Kidney glomerular epithelial cell (primary cell): ENCODE data around the gene RXFP3.
A peak's percentile ranks its signal among the peaks of the same experiment; 100 is the strongest.

Experiments used
- DNase-seq: peaks from one replicate; lab custom pipeline; 2025; lab: John Stamatoyannopoulos, UW

RXFP3 gene

GRCh38 chr5:33981408-33982162 lies 45.4 kb downstream of the RXFP3 start:
- DNase-seq = no peak

GRCh38 chr5:33984178-33984577 lies 48.0 kb downstream of the RXFP3 start:
- DNase-seq = no peak

DNA sequence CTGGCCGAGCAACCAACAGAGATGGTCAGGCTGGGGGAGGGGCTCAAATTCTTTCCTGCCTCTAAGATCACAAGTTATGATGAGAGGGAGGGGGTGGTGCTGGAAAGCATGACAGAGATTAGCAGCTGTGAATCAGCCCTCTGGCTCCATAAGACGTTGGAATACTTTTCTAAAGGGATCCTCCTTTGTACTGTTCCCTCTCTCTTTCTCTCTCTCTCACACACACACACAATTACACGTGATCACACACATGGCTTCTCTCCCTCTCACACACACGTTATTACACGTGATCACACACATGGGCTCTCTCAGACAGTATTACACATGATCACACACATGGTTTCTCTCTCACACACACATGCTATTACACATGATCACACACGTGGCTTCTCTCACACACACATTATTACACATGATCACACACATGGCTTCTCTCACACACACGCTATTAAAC lies 48.5 kb downstream of the RXFP3 start, which contains the start of gene SLC45A2:
TSS of gene SLC45A2 (minus strand) at position 23 of the 454 bp plus-strand sequence. CDS start 110 bp downstream, outside the sequence.
- DNase-seq = peak; percentile 23

DNA sequence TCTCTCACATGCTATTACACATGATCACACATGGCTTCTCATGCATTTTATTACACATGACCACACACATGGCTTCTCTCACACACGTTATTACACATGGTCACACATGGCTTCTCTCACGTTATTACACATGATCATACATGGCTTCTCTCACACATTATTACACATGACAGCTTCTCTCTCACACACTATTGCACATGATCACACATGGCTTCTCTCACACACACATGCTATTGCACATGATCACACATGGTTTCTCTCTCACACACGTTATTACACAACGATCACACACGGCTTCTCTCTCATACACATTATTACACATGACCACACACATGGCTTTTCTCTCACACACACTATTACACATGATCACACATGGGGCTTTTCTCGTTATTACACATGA lies 49.3 kb downstream of the RXFP3 start:
- DNase-seq = no peak
